Measurements from ENCODE around the gene MYO7A. TPM values are rescaled to one million over a fixed set of nuclear protein-coding genes. Genes with fewer than 3 reads are reported as not detected.

MYO7A gene
- total and polyA plus RNA-seq, 12 donors, result 0.91 to 6.8 (median 2.8) TPM

GRCh38 chr11:77231800-77232199 lies 103.8 kb downstream of the MYO7A start:
- H3K4me1 ChIP-seq, result no peaks in the 10 kb centered on the region
- intact Hi-C loops (cut with DNase I), result no loop called here
- 73 to 87% methylated on average over 1 of the region's 1 CpG for WGBS, 2 donors
- H3K9me3 ChIP-seq, result no peaks in the 10 kb centered on the region
- no peak for DNase-seq
- peaks cover 0 to 11% (median 0%) of the 10 kb centered on the region in 7 donors for H3K27me3 ChIP-seq
- no peak overlapping the region for H3K4me3 ChIP-seq
- TF ChIP-seq CTCF (IDR thresholded peaks at IDR 0.05), result no peak
- ATAC-seq, result no peak
- no peaks in the 10 kb centered on the region for H3K36me3 ChIP-seq
- H3K27ac ChIP-seq, result no peak overlapping the region

GRCh38 chr11:77232242-77232641 lies 104.2 kb downstream of the MYO7A start:
- intact Hi-C loops (cut with DNase I), result no loop called here
- ATAC-seq, result no peak
- H3K4me3 ChIP-seq, result no peak overlapping the region

GRCh38 chr11:77233011-77233410 lies 105.0 kb downstream of the MYO7A start:
- 83 to 84% methylated on average over 3 of the region's 3 CpGs for WGBS, 2 donors
- intact Hi-C loops (cut with DNase I), result no loop called here
- DNase-seq (no peak), ATAC-seq (no peak)
- Histone ChIP-seq H3K9me3 (no peaks in the 10 kb centered on the region), H3K27me3 (peaks cover 0 to 11% (median 0%) of the 10 kb centered on the region in 7 donors), H3K4me1 (no peaks in the 10 kb centered on the region), H3K4me3 (no peak overlapping the region), H3K36me3 (no peaks in the 10 kb centered on the region), H3K27ac (no peak overlapping the region)
- no peak for TF ChIP-seq CTCF (IDR thresholded peaks at IDR 0.05)

More at GRCh38 chr11:77232242-77232641, 104.2 kb downstream of the MYO7A start:
- H3K27me3 ChIP-seq, result peaks cover 0 to 11% (median 0%) of the 10 kb centered on the region in 7 donors
- no peak overlapping the region for H3K27ac ChIP-seq
- 92 to 93% methylated on average over 4 of the region's 4 CpGs for WGBS, 2 donors
- H3K4me1 ChIP-seq, result no peaks in the 10 kb centered on the region
- no peak for TF ChIP-seq CTCF (IDR thresholded peaks at IDR 0.05)
- no peaks in the 10 kb centered on the region for H3K9me3 ChIP-seq
- H3K36me3 ChIP-seq, result no peaks in the 10 kb centered on the region
- DNase-seq, result no peak

GRCh38 chr11:77236901-77237300 lies 108.9 kb downstream of the MYO7A start:
- intact Hi-C loops (cut with DNase I), result no loop called here
- peaks cover 0 to 17% (median 0%) of the 10 kb centered on the region in 11 donors for H3K9me3 ChIP-seq
- ATAC-seq (no peak), DNase-seq (no peak)
- H3K36me3 ChIP-seq, result no peaks in the 10 kb centered on the region
- peaks cover 0 to 11% (median 0%) of the 10 kb centered on the region in 7 donors for H3K27me3 ChIP-seq
- no peak overlapping the region for H3K27ac ChIP-seq
- H3K4me1 ChIP-seq, result no peaks in the 10 kb centered on the region
- no peak overlapping the region for H3K4me3 ChIP-seq
- TF ChIP-seq CTCF (IDR thresholded peaks at IDR 0.05), result no peak
